Glutamatergic neuron (in vitro differentiated cells): ENCODE results near the gene IER2. TPM values are rescaled to one million over a fixed set of nuclear protein-coding genes. Genes with fewer than 3 reads are reported as not detected.

Experiments used
- DNase-seq: peaks from one replicate; pipeline ENCODE4 v3.0.0; 2022
- H3K27ac Mint-ChIP-seq: one replicate; pipeline ENCODE4 v1.8.0; 2020; ENCODE audit warnings: mild to moderate bottlenecking, mixed read lengths, inconsistent platforms; ENCODE audit not compliant: unreplicated experiment
- H3K27me3 Mint-ChIP-seq: one replicate; pipeline ENCODE4 v1.8.0; 2020; ENCODE audit warnings: mild to moderate bottlenecking, moderate library complexity, mixed read lengths, inconsistent platforms; ENCODE audit not compliant: unreplicated experiment
- H3K36me3 Mint-ChIP-seq: one replicate; pipeline ENCODE4 v1.8.0; 2020; ENCODE audit warnings: mild to moderate bottlenecking, mixed read lengths, inconsistent platforms; ENCODE audit not compliant: unreplicated experiment
- H3K4me1 Mint-ChIP-seq: one replicate; pipeline ENCODE4 v1.8.0; 2020; ENCODE audit warnings: mild to moderate bottlenecking, low read depth, mixed read lengths, inconsistent platforms; ENCODE audit not compliant: unreplicated experiment
- H3K4me3 Mint-ChIP-seq: one replicate; pipeline ENCODE4 v1.8.0; 2020; ENCODE audit warnings: mild to moderate bottlenecking, mixed read lengths, inconsistent platforms; ENCODE audit not compliant: unreplicated experiment
- H3K9me3 Mint-ChIP-seq: one replicate; pipeline ENCODE4 v1.8.0; 2020; ENCODE audit warnings: mild to moderate bottlenecking, moderate library complexity, mixed read lengths, inconsistent platforms; ENCODE audit not compliant: unreplicated experiment
- total RNA-seq: library from RNA; stranded (reverse); fragmentation: NEBNext Ultra II Directional; extraction: Animal tissue kit (Norgen Biotek cat#: 25700); gene quantifications from one replicate; pipeline ENCODE4 v1.2.1, GENCODE V29; 2021; ENCODE audit not compliant: unreplicated experiment
- TF ChIP-seq, protein P1 (sequence below): fragments of 200-600 bp; sonication (generic); IDR thresholded peaks from one replicate; pipeline ENCODE4 v1.5.0; 2021; ENCODE audit not compliant: partially characterized antibody, unreplicated experiment

IER2 gene
- total RNA-seq, 1 donor from 2014 or later: 109 TPM

DNA sequence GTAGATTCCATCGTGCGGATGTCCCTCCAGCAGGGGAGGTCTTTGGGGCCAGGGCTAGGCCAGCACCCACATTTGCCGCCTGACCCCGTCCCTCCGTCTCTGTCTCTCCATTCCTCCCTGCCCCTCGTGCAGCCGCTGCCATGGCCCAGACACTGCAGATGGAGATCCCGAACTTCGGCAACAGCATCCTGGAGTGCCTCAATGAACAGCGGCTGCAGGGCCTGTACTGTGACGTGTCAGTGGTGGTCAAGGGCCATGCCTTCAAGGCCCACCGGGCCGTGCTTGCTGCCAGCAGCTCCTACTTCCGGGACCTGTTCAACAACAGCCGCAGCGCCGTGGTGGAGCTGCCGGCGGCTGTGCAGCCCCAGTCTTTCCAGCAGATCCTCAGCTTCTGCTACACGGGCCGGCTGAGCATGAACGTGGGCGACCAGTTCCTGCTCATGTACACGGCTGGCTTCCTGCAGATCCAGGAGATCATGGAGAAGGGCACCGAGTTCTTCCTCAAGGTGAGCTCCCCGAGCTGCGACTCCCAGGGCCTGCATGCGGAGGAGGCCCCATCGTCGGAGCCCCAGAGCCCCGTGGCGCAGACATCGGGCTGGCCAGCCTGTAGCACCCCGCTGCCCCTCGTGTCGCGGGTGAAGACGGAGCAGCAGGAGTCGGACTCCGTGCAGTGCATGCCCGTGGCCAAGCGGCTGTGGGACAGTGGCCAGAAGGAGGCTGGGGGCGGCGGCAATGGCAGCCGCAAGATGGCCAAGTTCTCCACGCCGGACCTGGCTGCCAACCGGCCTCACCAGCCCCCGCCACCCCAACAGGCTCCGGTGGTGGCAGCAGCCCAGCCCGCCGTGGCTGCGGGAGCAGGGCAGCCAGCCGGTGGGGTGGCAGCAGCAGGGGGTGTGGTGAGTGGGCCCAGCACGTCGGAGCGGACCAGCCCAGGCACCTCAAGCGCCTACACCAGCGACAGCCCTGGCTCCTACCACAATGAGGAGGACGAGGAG lies 14.8 kb upstream of the IER2 start:
- no peak for DNase-seq
- Mint-ChIP-seq H3K4me1 (peaks cover 4% of the 10 kb centered on the region), H3K27me3 (no peaks in the 10 kb centered on the region), H3K36me3 (no peaks in the 10 kb centered on the region), H3K27ac (no peak overlapping the region), H3K4me3 (no peak overlapping the region), H3K9me3 (peaks cover 4% of the 10 kb centered on the region)
- TF ChIP-seq, protein P1, sequence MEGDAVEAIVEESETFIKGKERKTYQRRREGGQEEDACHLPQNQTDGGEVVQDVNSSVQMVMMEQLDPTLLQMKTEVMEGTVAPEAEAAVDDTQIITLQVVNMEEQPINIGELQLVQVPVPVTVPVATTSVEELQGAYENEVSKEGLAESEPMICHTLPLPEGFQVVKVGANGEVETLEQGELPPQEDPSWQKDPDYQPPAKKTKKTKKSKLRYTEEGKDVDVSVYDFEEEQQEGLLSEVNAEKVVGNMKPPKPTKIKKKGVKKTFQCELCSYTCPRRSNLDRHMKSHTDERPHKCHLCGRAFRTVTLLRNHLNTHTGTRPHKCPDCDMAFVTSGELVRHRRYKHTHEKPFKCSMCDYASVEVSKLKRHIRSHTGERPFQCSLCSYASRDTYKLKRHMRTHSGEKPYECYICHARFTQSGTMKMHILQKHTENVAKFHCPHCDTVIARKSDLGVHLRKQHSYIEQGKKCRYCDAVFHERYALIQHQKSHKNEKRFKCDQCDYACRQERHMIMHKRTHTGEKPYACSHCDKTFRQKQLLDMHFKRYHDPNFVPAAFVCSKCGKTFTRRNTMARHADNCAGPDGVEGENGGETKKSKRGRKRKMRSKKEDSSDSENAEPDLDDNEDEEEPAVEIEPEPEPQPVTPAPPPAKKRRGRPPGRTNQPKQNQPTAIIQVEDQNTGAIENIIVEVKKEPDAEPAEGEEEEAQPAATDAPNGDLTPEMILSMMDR: no peak

- Mint-ChIP-seq H3K9me3 (peaks cover 4% of the 10 kb centered on the region), H3K27ac (no peak overlapping the region), H3K27me3 (no peaks in the 10 kb centered on the region), H3K4me1 (peaks cover 4% of the 10 kb centered on the region), H3K36me3 (no peaks in the 10 kb centered on the region), H3K4me3 (no peak overlapping the region)
- TF ChIP-seq, protein P1: no peak
- DNase-seq: no peak
Observed at GRCh38 chr19:13137290-13137794, 12.9 kb upstream of the IER2 start.

- peaks cover 4% of the 10 kb centered on the region for H3K4me1 Mint-ChIP-seq
Observed at GRCh38 chr19:13138171-13138915, 11.9 kb upstream of the IER2 start.

GRCh38 chr19:13138916-13139198 lies 11.4 kb upstream of the IER2 start:
- DNase-seq: no peak
- H3K9me3 Mint-ChIP-seq: peaks cover 4% of the 10 kb centered on the region
- no peak overlapping the region for H3K4me3 Mint-ChIP-seq
- H3K4me1 Mint-ChIP-seq: peaks cover 4% of the 10 kb centered on the region
- H3K27me3 Mint-ChIP-seq: no peaks in the 10 kb centered on the region
- no peak overlapping the region for H3K27ac Mint-ChIP-seq
- H3K36me3 Mint-ChIP-seq: no peaks in the 10 kb centered on the region
- TF ChIP-seq, protein P1: no peak

More at GRCh38 chr19:13138171-13138915, 11.9 kb upstream of the IER2 start:
- peaks cover 4% of the 10 kb centered on the region for H3K9me3 Mint-ChIP-seq
- no peaks in the 10 kb centered on the region for H3K36me3 Mint-ChIP-seq
- TF ChIP-seq, protein P1: no peak
- H3K4me3 Mint-ChIP-seq: no peak overlapping the region
- DNase-seq: no peak
- no peaks in the 10 kb centered on the region for H3K27me3 Mint-ChIP-seq
- no peak overlapping the region for H3K27ac Mint-ChIP-seq
